Measurements from ENCODE around the gene SNTA1. TPM values are rescaled to one million over a fixed set of nuclear protein-coding genes. Genes with fewer than 3 reads are reported as not detected.

The SNTA1 gene
- total and polyA plus RNA-seq, 2 experiments from 2014 or later = 3.8 to 9.3 TPM

GRCh38 chr20:33433465-33434234 is 9.9 kb downstream of the SNTA1 start:
- Histone ChIP-seq H4K20me1 (replicated peaks; ENCODE audit: insufficient read depth) (no peaks in the 10 kb centered on the region; the same call in 1 of the 2 replicates), H3K79me2 (replicated peaks; ENCODE audit: insufficient read depth) (no peaks in the 10 kb centered on the region), H3K4me1 (ENCODE audit: insufficient read depth) (no peaks in the 10 kb centered on the region), H3K9me2 (ENCODE audit: insufficient read depth) (no peaks in the 10 kb centered on the region), H2AFZ (no peak overlapping the region), H3F3A (replicated peaks; ENCODE audit: low read depth) (no peaks in the 10 kb centered on the region), H3K4me3 (no peak overlapping the region), H3K27ac (ENCODE audit: low read depth) (no peak overlapping the region), H3K27me3 (ENCODE audit: insufficient read depth) (no peaks in the 10 kb centered on the region), H3K4me2 (no peak overlapping the region), H3K36me3 (ENCODE audit: insufficient read depth) (no peaks in the 10 kb centered on the region)
- DNase-seq (ENCODE audit: low spot score) (no peak), ATAC-seq (no peak)
- Mint-ChIP-seq H3K27me3 (ENCODE audit: insufficient read depth, low read depth, poor library complexity) (peaks cover 7% of the 10 kb centered on the region), H3K4me1 (no peaks in the 10 kb centered on the region), H3K36me3 (ENCODE audit: low read depth) (no peaks in the 10 kb centered on the region), H3K4me3 (no peak overlapping the region), H3K9me3 (0 out of 3 replicates have a peak, but pooled peaks cover 2% of the 10 kb centered on the region), H3K27ac (no peak overlapping the region)
- TF ChIP-seq CTCF (conservative IDR thresholded peaks at IDR 0.05; ENCODE audit: low read depth in 2 of 2) = no peak
- TF ChIP-seq REST (IDR thresholded peaks at IDR 0.05; ENCODE audit: unreplicated experiment) = no peak
- no peak for TF ChIP-seq CREB1 (CRISPR knock-in tag; IDR thresholded peaks at IDR 0.05; ENCODE audit: low read depth)
- TF ChIP-seq JUNB (IDR thresholded peaks at IDR 0.05; ENCODE audit: unreplicated experiment) = no peak
- TF ChIP-seq NANOG (IDR thresholded peaks at IDR 0.05; ENCODE audit: borderline replicate concordance) = no peak
- no peak for TF ChIP-seq ZNF331 (CRISPR knock-in tag; IDR thresholded peaks at IDR 0.05; ENCODE audit: low read depth)

- no peaks in the 10 kb centered on the region for H3K4me1 ChIP-seq (ENCODE audit: insufficient read depth)
- no peak for ATAC-seq
- no peak overlapping the region for H3K4me3 ChIP-seq
- Mint-ChIP-seq H3K4me3 (no peak overlapping the region), H3K27me3 (ENCODE audit: insufficient read depth, low read depth, poor library complexity) (peaks cover 6% of the 10 kb centered on the region), H3K9me3 (0 out of 3 replicates have a peak, but pooled peaks cover 2% of the 10 kb centered on the region), H3K27ac (no peak overlapping the region), H3K4me1 (no peaks in the 10 kb centered on the region), H3K36me3 (ENCODE audit: low read depth) (no peaks in the 10 kb centered on the region)
- no peak for DNase-seq (ENCODE audit: low spot score)
- H3K36me3 ChIP-seq (ENCODE audit: insufficient read depth) = no peaks in the 10 kb centered on the region
- H3K9me2 ChIP-seq (ENCODE audit: insufficient read depth) = no peaks in the 10 kb centered on the region
- no peak overlapping the region for H3K4me2 ChIP-seq
- no peaks in the 10 kb centered on the region for H3K79me2 ChIP-seq (replicated peaks; ENCODE audit: insufficient read depth)
- no peak overlapping the region for H2AFZ ChIP-seq
- H3K27me3 ChIP-seq (ENCODE audit: insufficient read depth) = no peaks in the 10 kb centered on the region
- no peaks in the 10 kb centered on the region; the same call in 1 of the 2 replicates for H4K20me1 ChIP-seq (replicated peaks; ENCODE audit: insufficient read depth)
- H3K27ac ChIP-seq (ENCODE audit: low read depth) = no peak overlapping the region
- no peaks in the 10 kb centered on the region for H3F3A ChIP-seq (replicated peaks; ENCODE audit: low read depth)
- TF ChIP-seq POLR2AphosphoS5 (IDR thresholded peaks at IDR 0.05; ENCODE audit: low read depth) = no peak
- TF ChIP-seq CTCF (conservative IDR thresholded peaks at IDR 0.05; ENCODE audit: low read depth in 2 of 2) = no peak
- no peak for TF ChIP-seq CREB1 (CRISPR knock-in tag; IDR thresholded peaks at IDR 0.05; ENCODE audit: low read depth)
- TF ChIP-seq EZH2phosphoT487 (IDR thresholded peaks at IDR 0.05; ENCODE audit: unreplicated experiment) = no peak
- TF ChIP-seq STAT1 (IDR thresholded peaks at IDR 0.05; ENCODE audit: unreplicated experiment) = no peak
- TF ChIP-seq REST (IDR thresholded peaks at IDR 0.05; ENCODE audit: unreplicated experiment) = no peak
- TF ChIP-seq NANOG (IDR thresholded peaks at IDR 0.05; ENCODE audit: borderline replicate concordance) = no peak
Observed at GRCh38 chr20:33431797-33432381, 11.7 kb downstream of the SNTA1 start.

Measured in GM23338 (cell line).